ENCODE data around the gene VCX. TPM values are rescaled to one million over a fixed set of nuclear protein-coding genes. Genes with fewer than 3 reads are reported as not detected.

The VCX gene
- total RNA-seq, 1 experiment from 2014 or later = 0.68 TPM

DNA sequence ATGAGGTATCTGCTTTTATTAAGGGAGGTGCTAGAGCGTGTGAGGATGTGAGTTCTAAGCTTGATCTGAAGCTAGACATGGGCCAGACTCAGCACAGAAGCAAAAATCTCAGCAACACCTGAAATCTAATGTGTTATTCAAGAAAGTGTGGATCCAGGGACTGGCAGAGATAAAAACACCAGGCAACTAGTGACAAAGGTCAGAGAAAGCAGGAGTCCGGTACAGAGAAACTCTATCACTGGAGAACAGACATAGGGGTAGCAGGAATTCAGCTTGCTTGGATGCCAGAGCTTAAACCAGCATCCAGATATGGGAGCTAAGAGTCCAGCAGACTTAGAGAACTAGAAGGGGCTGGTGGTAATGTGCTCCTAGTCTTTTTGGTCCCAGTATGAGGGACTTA is 34.0 kb downstream of the VCX start:
- Mint-ChIP-seq H3K4me3 (no peak overlapping the region), H3K27me3 (ENCODE audit: low read depth) (no peaks in the 10 kb centered on the region), H3K4me1 (no peaks in the 10 kb centered on the region), H3K36me3 (no peaks in the 10 kb centered on the region), H3K27ac (no peak overlapping the region), H3K9me3 (no peaks in the 10 kb centered on the region)
- ATAC-seq (no peak), DNase-seq (ENCODE audit: low spot score) (no peak)
- POLR2A ChIA-PET = no interaction called here
- TF ChIP-seq, protein P1, sequence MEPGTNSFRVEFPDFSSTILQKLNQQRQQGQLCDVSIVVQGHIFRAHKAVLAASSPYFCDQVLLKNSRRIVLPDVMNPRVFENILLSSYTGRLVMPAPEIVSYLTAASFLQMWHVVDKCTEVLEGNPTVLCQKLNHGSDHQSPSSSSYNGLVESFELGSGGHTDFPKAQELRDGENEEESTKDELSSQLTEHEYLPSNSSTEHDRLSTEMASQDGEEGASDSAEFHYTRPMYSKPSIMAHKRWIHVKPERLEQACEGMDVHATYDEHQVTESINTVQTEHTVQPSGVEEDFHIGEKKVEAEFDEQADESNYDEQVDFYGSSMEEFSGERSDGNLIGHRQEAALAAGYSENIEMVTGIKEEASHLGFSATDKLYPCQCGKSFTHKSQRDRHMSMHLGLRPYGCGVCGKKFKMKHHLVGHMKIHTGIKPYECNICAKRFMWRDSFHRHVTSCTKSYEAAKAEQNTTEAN (CRISPR knock-in tag; IDR thresholded peaks at IDR 0.05) = no peak
- TF ChIP-seq TEAD4 (CRISPR knock-in tag; IDR thresholded peaks at IDR 0.05) (no peak), ZNF396 (CRISPR knock-in tag; IDR thresholded peaks at IDR 0.05; ENCODE audit: borderline replicate concordance) (no peak), JAZF1 (CRISPR knock-in tag; IDR thresholded peaks at IDR 0.05) (no peak), IRF2 (CRISPR knock-in tag; IDR thresholded peaks at IDR 0.05; ENCODE audit: borderline replicate concordance, low read depth) (no peak), RORB (CRISPR knock-in tag; IDR thresholded peaks at IDR 0.05) (no peak), GRHL2 (CRISPR knock-in tag; IDR thresholded peaks at IDR 0.05; ENCODE audit: insufficient replicate concordance, severe bottlenecking) (no peak), ZNF138 (CRISPR knock-in tag; conservative IDR thresholded peaks at IDR 0.05) (no peak), ZNF232 (CRISPR knock-in tag; IDR thresholded peaks at IDR 0.05) (no peak)
- TF ChIP-seq, protein P2, sequence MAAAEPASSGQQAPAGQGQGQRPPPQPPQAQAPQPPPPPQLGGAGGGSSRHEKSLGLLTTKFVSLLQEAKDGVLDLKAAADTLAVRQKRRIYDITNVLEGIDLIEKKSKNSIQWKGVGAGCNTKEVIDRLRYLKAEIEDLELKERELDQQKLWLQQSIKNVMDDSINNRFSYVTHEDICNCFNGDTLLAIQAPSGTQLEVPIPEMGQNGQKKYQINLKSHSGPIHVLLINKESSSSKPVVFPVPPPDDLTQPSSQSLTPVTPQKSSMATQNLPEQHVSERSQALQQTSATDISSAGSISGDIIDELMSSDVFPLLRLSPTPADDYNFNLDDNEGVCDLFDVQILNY (CRISPR knock-in tag; IDR thresholded peaks at IDR 0.05) = no peak
- TF ChIP-seq, protein P3, sequence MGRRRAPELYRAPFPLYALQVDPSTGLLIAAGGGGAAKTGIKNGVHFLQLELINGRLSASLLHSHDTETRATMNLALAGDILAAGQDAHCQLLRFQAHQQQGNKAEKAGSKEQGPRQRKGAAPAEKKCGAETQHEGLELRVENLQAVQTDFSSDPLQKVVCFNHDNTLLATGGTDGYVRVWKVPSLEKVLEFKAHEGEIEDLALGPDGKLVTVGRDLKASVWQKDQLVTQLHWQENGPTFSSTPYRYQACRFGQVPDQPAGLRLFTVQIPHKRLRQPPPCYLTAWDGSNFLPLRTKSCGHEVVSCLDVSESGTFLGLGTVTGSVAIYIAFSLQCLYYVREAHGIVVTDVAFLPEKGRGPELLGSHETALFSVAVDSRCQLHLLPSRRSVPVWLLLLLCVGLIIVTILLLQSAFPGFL (CRISPR knock-in tag; IDR thresholded peaks at IDR 0.05; ENCODE audit: borderline replicate concordance) = no peak
- TF ChIP-seq, protein P4, sequence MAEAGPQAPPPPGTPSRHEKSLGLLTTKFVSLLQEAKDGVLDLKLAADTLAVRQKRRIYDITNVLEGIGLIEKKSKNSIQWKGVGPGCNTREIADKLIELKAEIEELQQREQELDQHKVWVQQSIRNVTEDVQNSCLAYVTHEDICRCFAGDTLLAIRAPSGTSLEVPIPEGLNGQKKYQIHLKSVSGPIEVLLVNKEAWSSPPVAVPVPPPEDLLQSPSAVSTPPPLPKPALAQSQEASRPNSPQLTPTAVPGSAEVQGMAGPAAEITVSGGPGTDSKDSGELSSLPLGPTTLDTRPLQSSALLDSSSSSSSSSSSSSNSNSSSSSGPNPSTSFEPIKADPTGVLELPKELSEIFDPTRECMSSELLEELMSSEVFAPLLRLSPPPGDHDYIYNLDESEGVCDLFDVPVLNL (CRISPR knock-in tag; IDR thresholded peaks at IDR 0.05; ENCODE audit: borderline replicate concordance, low read depth) = no peak
- TF ChIP-seq, protein P5, sequence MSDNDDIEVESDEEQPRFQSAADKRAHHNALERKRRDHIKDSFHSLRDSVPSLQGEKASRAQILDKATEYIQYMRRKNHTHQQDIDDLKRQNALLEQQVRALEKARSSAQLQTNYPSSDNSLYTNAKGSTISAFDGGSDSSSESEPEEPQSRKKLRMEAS (CRISPR knock-in tag; IDR thresholded peaks at IDR 0.05) = no peak
- TF ChIP-seq, protein P6, sequence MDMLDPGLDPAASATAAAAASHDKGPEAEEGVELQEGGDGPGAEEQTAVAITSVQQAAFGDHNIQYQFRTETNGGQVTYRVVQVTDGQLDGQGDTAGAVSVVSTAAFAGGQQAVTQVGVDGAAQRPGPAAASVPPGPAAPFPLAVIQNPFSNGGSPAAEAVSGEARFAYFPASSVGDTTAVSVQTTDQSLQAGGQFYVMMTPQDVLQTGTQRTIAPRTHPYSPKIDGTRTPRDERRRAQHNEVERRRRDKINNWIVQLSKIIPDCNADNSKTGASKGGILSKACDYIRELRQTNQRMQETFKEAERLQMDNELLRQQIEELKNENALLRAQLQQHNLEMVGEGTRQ (CRISPR knock-in tag; IDR thresholded peaks at IDR 0.05) = no peak
- TF ChIP-seq, protein P7, sequence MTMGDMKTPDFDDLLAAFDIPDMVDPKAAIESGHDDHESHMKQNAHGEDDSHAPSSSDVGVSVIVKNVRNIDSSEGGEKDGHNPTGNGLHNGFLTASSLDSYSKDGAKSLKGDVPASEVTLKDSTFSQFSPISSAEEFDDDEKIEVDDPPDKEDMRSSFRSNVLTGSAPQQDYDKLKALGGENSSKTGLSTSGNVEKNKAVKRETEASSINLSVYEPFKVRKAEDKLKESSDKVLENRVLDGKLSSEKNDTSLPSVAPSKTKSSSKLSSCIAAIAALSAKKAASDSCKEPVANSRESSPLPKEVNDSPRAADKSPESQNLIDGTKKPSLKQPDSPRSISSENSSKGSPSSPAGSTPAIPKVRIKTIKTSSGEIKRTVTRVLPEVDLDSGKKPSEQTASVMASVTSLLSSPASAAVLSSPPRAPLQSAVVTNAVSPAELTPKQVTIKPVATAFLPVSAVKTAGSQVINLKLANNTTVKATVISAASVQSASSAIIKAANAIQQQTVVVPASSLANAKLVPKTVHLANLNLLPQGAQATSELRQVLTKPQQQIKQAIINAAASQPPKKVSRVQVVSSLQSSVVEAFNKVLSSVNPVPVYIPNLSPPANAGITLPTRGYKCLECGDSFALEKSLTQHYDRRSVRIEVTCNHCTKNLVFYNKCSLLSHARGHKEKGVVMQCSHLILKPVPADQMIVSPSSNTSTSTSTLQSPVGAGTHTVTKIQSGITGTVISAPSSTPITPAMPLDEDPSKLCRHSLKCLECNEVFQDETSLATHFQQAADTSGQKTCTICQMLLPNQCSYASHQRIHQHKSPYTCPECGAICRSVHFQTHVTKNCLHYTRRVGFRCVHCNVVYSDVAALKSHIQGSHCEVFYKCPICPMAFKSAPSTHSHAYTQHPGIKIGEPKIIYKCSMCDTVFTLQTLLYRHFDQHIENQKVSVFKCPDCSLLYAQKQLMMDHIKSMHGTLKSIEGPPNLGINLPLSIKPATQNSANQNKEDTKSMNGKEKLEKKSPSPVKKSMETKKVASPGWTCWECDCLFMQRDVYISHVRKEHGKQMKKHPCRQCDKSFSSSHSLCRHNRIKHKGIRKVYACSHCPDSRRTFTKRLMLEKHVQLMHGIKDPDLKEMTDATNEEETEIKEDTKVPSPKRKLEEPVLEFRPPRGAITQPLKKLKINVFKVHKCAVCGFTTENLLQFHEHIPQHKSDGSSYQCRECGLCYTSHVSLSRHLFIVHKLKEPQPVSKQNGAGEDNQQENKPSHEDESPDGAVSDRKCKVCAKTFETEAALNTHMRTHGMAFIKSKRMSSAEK (CRISPR knock-in tag; IDR thresholded peaks at IDR 0.05; ENCODE audit: borderline replicate concordance) = no peak
- CTCF ChIA-PET = no interaction called here

DNA sequence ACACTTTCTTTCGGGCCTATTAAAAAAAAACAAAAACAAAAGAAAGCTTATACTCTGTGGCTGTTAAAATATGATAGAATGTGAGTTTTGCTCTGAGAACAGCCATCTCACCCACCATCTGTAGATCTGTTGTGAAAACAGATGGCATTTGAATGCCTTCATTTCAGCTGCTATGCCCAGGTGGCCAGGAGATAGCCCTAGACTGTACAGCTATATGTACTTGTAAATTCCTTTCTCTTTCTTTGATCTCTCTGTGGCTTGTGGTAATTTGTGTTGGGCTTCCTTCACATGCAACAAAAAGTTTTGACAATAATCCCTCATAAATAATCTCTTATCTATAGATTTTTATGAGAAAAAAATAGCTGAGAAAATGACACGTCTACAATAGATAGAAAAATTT is 46.2 kb downstream of the VCX start:
- Mint-ChIP-seq H3K9me3 (0 out of 2 replicates have a peak, but pooled peaks cover 3% of the 10 kb centered on the region), H3K27ac (no peak overlapping the region), H3K27me3 (ENCODE audit: low read depth) (no peaks in the 10 kb centered on the region; the same call in 1 of the 2 replicates), H3K4me3 (no peak overlapping the region), H3K36me3 (no peaks in the 10 kb centered on the region), H3K4me1 (no peaks in the 10 kb centered on the region)
- ATAC-seq = no peak
- no peak for DNase-seq (ENCODE audit: low spot score)
- CTCF ChIA-PET = no interaction called here
- POLR2A ChIA-PET = no interaction called here
- TF ChIP-seq NFYB (CRISPR knock-in tag; conservative IDR thresholded peaks at IDR 0.05; ENCODE audit: low read depth) (no peak), HMGA2 (CRISPR knock-in tag; IDR thresholded peaks at IDR 0.05) (no peak), FOXP1 (CRISPR knock-in tag; IDR thresholded peaks at IDR 0.05; ENCODE audit: borderline replicate concordance) (no peak), NR2C2 (CRISPR knock-in tag; IDR thresholded peaks at IDR 0.05) (no peak), SOX15 (CRISPR knock-in tag; IDR thresholded peaks at IDR 0.05) (no peak), RELA (CRISPR knock-in tag; IDR thresholded peaks at IDR 0.05; ENCODE audit: borderline replicate concordance) (no peak)
- TF ChIP-seq, protein P5 (CRISPR knock-in tag; IDR thresholded peaks at IDR 0.05) = no peak

Data from WTC11 (cell line).